Measurements from ENCODE around the gene ORAI3.

Gene ORAI3

GRCh38 chr16:30995927-30996323 is 47.1 kb downstream of the ORAI3 start:
- DNase-seq (no peak), ATAC-seq (no peak)
- H3K36me3 Mint-ChIP-seq (ENCODE audit: low read depth): no peaks in the 10 kb centered on the region
- peak overlapping the region; percentile 76 for H3K4me3 Mint-ChIP-seq
- H3K4me1 Mint-ChIP-seq: peaks cover 20% of the 10 kb centered on the region
- H3K27me3 Mint-ChIP-seq: peaks cover 3% of the 10 kb centered on the region
- H3K27ac Mint-ChIP-seq: peak overlapping the region; percentile 61
- H3K9me3 Mint-ChIP-seq: no peaks in the 10 kb centered on the region

GRCh38 chr16:30996324-30996984 is 47.6 kb downstream of the ORAI3 start:
- DNase-seq (no peak), ATAC-seq (no peak)
- H3K9me3 Mint-ChIP-seq: no peaks in the 10 kb centered on the region
- H3K4me1 Mint-ChIP-seq: peaks cover 20% of the 10 kb centered on the region
- H3K27me3 Mint-ChIP-seq: peaks cover 3% of the 10 kb centered on the region
- H3K36me3 Mint-ChIP-seq (ENCODE audit: low read depth): no peaks in the 10 kb centered on the region
- peak overlapping the region; percentile 61 for H3K27ac Mint-ChIP-seq
- H3K4me3 Mint-ChIP-seq: peak overlapping the region; percentile 76

GRCh38 chr16:30996985-30997724 is 48.3 kb downstream of the ORAI3 start:
- Mint-ChIP-seq H3K4me1 (peaks cover 20% of the 10 kb centered on the region), H3K4me3 (peak overlapping the region; percentile 76), H3K27me3 (peaks cover 3% of the 10 kb centered on the region), H3K27ac (no peak overlapping the region), H3K9me3 (no peaks in the 10 kb centered on the region), H3K36me3 (ENCODE audit: low read depth) (no peaks in the 10 kb centered on the region)
- ATAC-seq (peak; percentile 90), DNase-seq (peak; percentile 86)

- Mint-ChIP-seq H3K4me1 (peaks cover 18% of the 10 kb centered on the region), H3K36me3 (ENCODE audit: low read depth) (no peaks in the 10 kb centered on the region), H3K4me3 (peak overlapping the region; percentile 76), H3K27ac (no peak overlapping the region), H3K9me3 (no peaks in the 10 kb centered on the region), H3K27me3 (peaks cover 2% of the 10 kb centered on the region)
- DNase-seq (no peak), ATAC-seq (no peak)
These were observed 49.1 kb downstream of the ORAI3 start for GRCh38 chr16:30997725-30998711.

GRCh38 chr16:30998852-30999761 is 50.2 kb downstream of the ORAI3 start:
- Mint-ChIP-seq H3K9me3 (no peaks in the 10 kb centered on the region), H3K27ac (no peak overlapping the region), H3K27me3 (peaks cover 2% of the 10 kb centered on the region), H3K4me1 (peaks cover 16% of the 10 kb centered on the region), H3K36me3 (ENCODE audit: low read depth) (no peaks in the 10 kb centered on the region), H3K4me3 (no peak overlapping the region)
- ATAC-seq: no peak
- no peak for DNase-seq

- Mint-ChIP-seq H3K9me3 (no peaks in the 10 kb centered on the region), H3K27me3 (no peaks in the 10 kb centered on the region), H3K36me3 (ENCODE audit: low read depth) (no peaks in the 10 kb centered on the region), H3K4me3 (no peak overlapping the region), H3K27ac (no peak overlapping the region), H3K4me1 (peaks cover 7% of the 10 kb centered on the region)
- ATAC-seq (no peak), DNase-seq (no peak)
These were observed 52.0 kb downstream of the ORAI3 start for GRCh38 chr16:31000671-31001382.

- H3K36me3 Mint-ChIP-seq (ENCODE audit: low read depth): no peaks in the 10 kb centered on the region
- peaks cover 2% of the 10 kb centered on the region for H3K4me1 Mint-ChIP-seq
- no peaks in the 10 kb centered on the region for H3K27me3 Mint-ChIP-seq
- no peaks in the 10 kb centered on the region for H3K9me3 Mint-ChIP-seq
- no peak for ATAC-seq
- no peak for DNase-seq
- no peak overlapping the region for H3K4me3 Mint-ChIP-seq
- no peak overlapping the region for H3K27ac Mint-ChIP-seq
These were observed 52.8 kb downstream of the ORAI3 start for GRCh38 chr16:31001507-31002249.

- no peak overlapping the region for H3K27ac Mint-ChIP-seq
- no peak overlapping the region for H3K4me3 Mint-ChIP-seq
- H3K9me3 Mint-ChIP-seq: no peaks in the 10 kb centered on the region
- no peaks in the 10 kb centered on the region for H3K27me3 Mint-ChIP-seq
- no peaks in the 10 kb centered on the region for H3K36me3 Mint-ChIP-seq (ENCODE audit: low read depth)
- ATAC-seq (no peak), DNase-seq (no peak)
- H3K4me1 Mint-ChIP-seq: no peaks in the 10 kb centered on the region
These were observed 53.4 kb downstream of the ORAI3 start for GRCh38 chr16:31002250-31002700.

GRCh38 chr16:31002862-31003341 is 54.0 kb downstream of the ORAI3 start:
- Mint-ChIP-seq H3K4me3 (no peak overlapping the region), H3K9me3 (no peaks in the 10 kb centered on the region), H3K27ac (no peak overlapping the region), H3K27me3 (no peaks in the 10 kb centered on the region), H3K36me3 (ENCODE audit: low read depth) (no peaks in the 10 kb centered on the region), H3K4me1 (no peaks in the 10 kb centered on the region)
- ATAC-seq: no peak
- no peak for DNase-seq

- Mint-ChIP-seq H3K36me3 (ENCODE audit: low read depth) (no peaks in the 10 kb centered on the region), H3K4me3 (no peak overlapping the region), H3K27ac (no peak overlapping the region), H3K9me3 (no peaks in the 10 kb centered on the region), H3K27me3 (no peaks in the 10 kb centered on the region), H3K4me1 (no peaks in the 10 kb centered on the region)
- no peak for ATAC-seq
- DNase-seq: no peak
These were observed 54.9 kb downstream of the ORAI3 start for GRCh38 chr16:31003744-31004143.

Data from activated naive CD8-positive, alpha-beta T cell treated with anti-CD3 and anti-CD28 coated beads, Interleukin-2, amount 50 U/mL, for 24 hours (primary cell).